AML-193 (cell line): ENCODE measurements around the gene THSD4.
"Not testable (repeated sequence)": the region's sequence is repeated elsewhere in the genome, so short reads cannot be mapped to it uniquely, and the experiment has no call there.

Source experiments
- DNase-seq, 2 experiments: peaks; one replicate each; lab custom pipeline; 2025; lab: John Stamatoyannopoulos, UW

THSD4 gene

GRCh38 chr15:71658827-71659729 is 543.8 kb downstream of the THSD4 start:
- DNase-seq, result no peak

GRCh38 chr15:71659730-71660067 is 544.4 kb downstream of the THSD4 start:
- no peak for DNase-seq

- no peak for DNase-seq
These were observed 545.2 kb downstream of the THSD4 start for GRCh38 chr15:71660501-71660900.

GRCh38 chr15:71662306-71662705 is 547.0 kb downstream of the THSD4 start:
- DNase-seq, result no peak

GRCh38 chr15:71664622-71665021 is 549.4 kb downstream of the THSD4 start:
- DNase-seq, result no peak

- no peak for DNase-seq
These were observed 551.7 kb downstream of the THSD4 start for GRCh38 chr15:71666763-71667620.

GRCh38 chr15:71669688-71670087 is 554.4 kb downstream of the THSD4 start:
- no peak for DNase-seq

GRCh38 chr15:71670222-71670621 is 555.0 kb downstream of the THSD4 start:
- not testable (repeated sequence) for DNase-seq

- DNase-seq, result no peak
These were observed 559.1 kb downstream of the THSD4 start for GRCh38 chr15:71674354-71674753.

GRCh38 chr15:71677352-71677751 is 562.1 kb downstream of the THSD4 start:
- DNase-seq, result no peak

GRCh38 chr15:71677766-71678165 is 562.5 kb downstream of the THSD4 start:
- DNase-seq, result no peak

- DNase-seq, result no peak
These were observed 562.9 kb downstream of the THSD4 start for GRCh38 chr15:71678191-71678590.

GRCh38 chr15:71678605-71679004 is 563.3 kb downstream of the THSD4 start:
- DNase-seq, result no peak

GRCh38 chr15:71679223-71679792 is 564.0 kb downstream of the THSD4 start:
- no peak for DNase-seq

- no peak for DNase-seq
These were observed 564.6 kb downstream of the THSD4 start for GRCh38 chr15:71679793-71680353.

- no peak for DNase-seq
These were observed 566.7 kb downstream of the THSD4 start for GRCh38 chr15:71682001-71682400.

- no peak for DNase-seq
These were observed 568.4 kb downstream of the THSD4 start for GRCh38 chr15:71683411-71684274.

GRCh38 chr15:71685420-71685993 is 570.2 kb downstream of the THSD4 start:
- no peak for DNase-seq

GRCh38 chr15:71686221-71687050 is 571.2 kb downstream of the THSD4 start:
- DNase-seq, result no peak

GRCh38 chr15:71687902-71688508 is 572.7 kb downstream of the THSD4 start:
- DNase-seq, result no peak
